Activated CD8-positive, alpha-beta memory T cell treated with anti-CD3 and anti-CD28 coated beads for 4 hours (primary cell): ENCODE data around the gene IAH1.

Experiments
- DNase-seq, 2 donors: peaks; one replicate each; pipeline ENCODE4 v3.0.0-alpha.2; 2020; ENCODE audit warnings: low read depth in 2 of 2

Gene IAH1

DNA sequence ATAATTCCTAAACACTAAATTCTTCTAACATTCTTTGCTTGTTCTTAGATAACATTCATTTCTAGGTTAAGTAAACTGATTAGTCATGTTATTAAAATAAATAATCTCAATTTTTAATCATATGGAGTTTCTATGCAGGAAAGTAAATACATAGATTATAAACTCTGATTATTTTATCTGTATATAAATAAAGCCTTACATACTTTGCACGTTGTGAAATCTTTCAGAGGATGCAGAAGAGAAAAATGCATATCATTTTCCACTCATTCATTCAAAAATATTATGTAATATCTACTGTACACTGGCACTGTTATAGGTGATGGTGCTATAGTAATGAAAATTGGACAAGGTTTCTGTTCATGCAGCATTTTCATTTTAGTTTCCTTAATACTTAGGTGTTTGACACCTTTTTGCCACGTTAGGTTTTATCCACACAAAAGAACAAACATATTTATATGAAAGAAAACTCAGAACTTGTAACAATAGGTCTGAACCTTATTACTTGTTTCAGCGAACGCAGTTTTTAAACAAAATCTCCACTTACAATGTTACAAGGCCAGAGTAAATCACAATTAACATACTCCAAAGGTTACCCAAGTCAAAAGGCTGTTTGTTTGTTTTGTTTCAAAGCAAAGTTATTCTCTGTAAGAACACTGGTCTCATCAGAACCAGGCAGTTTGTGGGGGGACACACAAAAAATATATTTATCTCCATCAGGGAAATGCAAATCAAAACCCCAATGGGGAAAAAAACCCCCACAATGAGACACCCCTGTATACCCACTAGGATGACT lies 53.8 kb downstream of the IAH1 start:
- no peak for DNase-seq

DNA sequence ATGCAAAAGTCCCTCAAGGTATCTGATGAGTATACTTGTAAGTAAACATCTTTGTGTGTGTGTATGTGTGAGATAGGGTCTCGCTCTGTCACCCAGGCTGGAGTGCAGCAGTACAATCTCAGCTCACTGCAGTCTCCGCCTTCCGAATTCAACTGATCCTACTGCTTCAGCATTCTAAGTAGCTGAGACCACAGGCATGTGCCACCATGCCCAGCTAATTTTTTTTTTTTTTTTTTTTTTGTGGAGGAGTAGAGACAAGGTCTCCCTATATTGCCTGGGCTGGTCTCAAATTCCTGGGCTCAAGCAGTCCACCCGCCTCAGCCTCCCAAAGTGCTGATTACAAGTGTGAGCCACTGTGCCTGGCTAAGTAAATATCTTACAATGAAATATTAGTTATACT lies 58.1 kb downstream of the IAH1 start:
- no peak for DNase-seq

DNA sequence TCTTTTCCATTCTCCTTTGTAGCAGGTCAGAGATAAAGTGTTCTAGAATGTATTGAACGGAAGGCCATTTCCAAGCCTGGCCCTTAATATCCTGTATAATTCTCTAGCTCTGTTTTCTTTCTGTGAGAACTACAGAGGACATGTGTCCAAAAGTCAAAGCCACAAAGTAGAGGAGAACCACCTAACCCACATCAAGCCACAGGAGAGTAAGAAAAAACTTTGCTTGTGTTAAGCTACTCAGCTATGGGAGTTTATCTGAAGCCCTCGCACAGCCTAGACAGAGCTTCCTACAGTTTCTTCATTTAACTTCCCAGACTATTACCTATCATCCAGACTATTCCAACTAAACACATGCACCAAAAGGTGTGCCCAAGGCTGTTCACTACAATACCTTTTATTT lies 59.3 kb downstream of the IAH1 start:
- no peak for DNase-seq

DNA sequence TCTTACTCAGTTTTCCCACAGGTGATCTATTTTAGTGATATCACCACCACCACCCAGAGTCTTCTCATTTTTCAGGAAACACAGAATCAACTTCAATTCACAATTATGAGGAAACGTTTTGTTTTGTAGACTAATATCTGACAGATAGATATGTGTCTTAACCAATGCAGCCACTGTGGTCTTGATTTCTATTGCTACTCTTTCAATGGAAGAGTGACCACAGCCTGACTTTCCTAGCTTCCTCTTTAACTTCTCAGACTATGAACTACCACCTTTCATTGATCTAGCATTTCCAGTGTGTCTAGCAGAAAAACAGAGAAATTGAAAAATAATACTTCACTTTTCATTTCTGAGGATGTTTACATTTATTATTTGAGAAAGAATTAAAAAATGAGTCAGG lies 60.8 kb downstream of the IAH1 start:
- no peak for DNase-seq

DNA sequence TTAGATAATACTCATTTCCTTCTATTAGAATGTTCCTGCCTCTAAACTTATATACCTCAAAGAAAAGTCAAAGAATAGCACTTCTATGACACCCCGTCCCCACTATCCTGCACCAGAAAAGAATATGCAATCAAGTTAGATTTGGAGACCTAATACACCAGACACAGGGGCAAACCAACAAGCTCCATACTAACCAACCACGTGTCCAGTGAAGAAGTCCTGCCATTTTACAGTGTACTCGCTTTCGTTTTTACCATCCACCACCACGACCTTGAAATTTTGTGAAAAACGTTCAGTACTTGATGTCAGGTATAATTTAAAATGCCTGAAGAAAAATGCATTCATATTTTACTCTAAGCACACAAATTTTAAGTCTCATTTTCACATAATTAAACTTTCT lies 62.2 kb downstream of the IAH1 start:
- no peak for DNase-seq

DNA sequence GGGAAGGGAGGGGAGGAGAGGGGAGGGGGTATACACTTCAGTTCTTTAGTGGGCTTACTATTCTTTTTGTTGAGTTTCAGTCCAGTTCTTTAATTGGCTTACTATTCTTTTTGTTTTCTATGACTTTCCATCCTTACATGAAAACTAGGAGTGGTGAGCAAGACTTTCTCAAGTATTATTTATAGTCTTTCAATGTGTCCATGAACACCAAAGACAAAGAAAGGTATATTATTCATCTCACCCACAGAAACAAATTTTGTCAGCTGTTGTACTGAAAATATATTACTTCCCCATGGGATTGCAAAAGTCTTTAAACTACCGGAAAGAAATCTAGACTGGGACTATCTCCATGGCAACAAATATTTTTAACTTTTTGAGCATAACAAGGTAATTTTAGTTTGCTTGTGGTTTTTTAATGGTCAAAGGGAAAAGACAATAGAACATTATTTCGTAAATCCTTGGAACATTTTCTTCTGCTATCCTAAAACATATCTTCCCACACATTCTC lies 63.7 kb downstream of the IAH1 start:
- DNase-seq, result no peak
